Stomach (tissue), 4 donors: ENCODE data around the gene RRAGC.

ENCODE experiments used
- CTCF ChIP-seq, 7 experiments: fragments of 450-650 bp in 4 of 7; fragments of 200-600 bp in 3 of 7; sonication (generic) in 3 of 7; IDR thresholded peaks; one replicate each; pipeline ENCODE4 v1.5.1; 2016 to 2019; ENCODE audit warnings: antibody characterized with exemption in 7 of 7, control low read depth in 2 of 7, mild to moderate bottlenecking in 1 of 7
- POLR2A ChIP-seq, 4 donors: fragments of 450-650 bp; IDR thresholded peaks; one replicate each; pipeline ENCODE4 v1.6.1; 2016; ENCODE audit warnings: antibody characterized with exemption in 4 of 4, control low read depth in 2 of 4, mild to moderate bottlenecking in 1 of 4, moderate library complexity in 1 of 4

GRCh38 chr1:38905985-38906384 is 46.4 kb upstream of the RRAGC start:
- TF ChIP-seq CTCF (IDR thresholded peaks at IDR 0.05) (no peak), POLR2A (IDR thresholded peaks at IDR 0.05) (no peak)
